ENCODE data around the gene KIAA1217. TPM values are rescaled to one million over a fixed set of nuclear protein-coding genes. Genes with fewer than 3 reads are reported as not detected.

Gene KIAA1217
- total RNA-seq, 1 donor from 2014 or later = 13.0 TPM

DNA sequence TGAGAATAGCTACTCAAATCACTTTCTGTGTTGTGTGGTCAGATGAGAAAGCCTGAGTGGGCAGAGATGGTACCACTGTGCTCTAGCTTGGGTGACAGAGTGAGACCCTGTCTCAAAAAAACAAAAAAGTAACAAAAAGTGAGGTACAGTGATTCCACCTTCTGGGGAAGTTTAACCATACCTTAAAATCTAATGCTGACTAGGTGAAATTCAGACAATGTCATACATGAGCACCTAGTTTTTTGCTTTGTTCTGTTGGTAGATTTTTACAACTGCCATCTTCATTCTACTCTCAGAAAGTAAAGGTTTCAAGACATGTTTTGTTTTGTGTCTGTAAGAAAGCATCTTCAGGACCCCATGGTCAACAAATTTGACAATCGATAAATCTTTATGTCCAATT, 370.5 kb downstream of the KIAA1217 start:
- no peak overlapping the region for H3K27ac ChIP-seq
- no peak overlapping the region for H3K4me3 ChIP-seq
- intact Hi-C loops (cut with DNase I) = no loop called here
- H3K9me3 ChIP-seq = no peaks in the 10 kb centered on the region
- no peaks in the 10 kb centered on the region for H3K4me1 ChIP-seq
- TF ChIP-seq, protein P1, sequence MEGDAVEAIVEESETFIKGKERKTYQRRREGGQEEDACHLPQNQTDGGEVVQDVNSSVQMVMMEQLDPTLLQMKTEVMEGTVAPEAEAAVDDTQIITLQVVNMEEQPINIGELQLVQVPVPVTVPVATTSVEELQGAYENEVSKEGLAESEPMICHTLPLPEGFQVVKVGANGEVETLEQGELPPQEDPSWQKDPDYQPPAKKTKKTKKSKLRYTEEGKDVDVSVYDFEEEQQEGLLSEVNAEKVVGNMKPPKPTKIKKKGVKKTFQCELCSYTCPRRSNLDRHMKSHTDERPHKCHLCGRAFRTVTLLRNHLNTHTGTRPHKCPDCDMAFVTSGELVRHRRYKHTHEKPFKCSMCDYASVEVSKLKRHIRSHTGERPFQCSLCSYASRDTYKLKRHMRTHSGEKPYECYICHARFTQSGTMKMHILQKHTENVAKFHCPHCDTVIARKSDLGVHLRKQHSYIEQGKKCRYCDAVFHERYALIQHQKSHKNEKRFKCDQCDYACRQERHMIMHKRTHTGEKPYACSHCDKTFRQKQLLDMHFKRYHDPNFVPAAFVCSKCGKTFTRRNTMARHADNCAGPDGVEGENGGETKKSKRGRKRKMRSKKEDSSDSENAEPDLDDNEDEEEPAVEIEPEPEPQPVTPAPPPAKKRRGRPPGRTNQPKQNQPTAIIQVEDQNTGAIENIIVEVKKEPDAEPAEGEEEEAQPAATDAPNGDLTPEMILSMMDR (IDR thresholded peaks at IDR 0.05) = no peak
- no peak for DNase-seq (ENCODE audit: low spot score in 2 of 2)
- H3K27me3 ChIP-seq = no peaks in the 10 kb centered on the region
- peaks cover 0 to 12% of the 10 kb centered on the region in 2 donors for H3K36me3 ChIP-seq

DNA sequence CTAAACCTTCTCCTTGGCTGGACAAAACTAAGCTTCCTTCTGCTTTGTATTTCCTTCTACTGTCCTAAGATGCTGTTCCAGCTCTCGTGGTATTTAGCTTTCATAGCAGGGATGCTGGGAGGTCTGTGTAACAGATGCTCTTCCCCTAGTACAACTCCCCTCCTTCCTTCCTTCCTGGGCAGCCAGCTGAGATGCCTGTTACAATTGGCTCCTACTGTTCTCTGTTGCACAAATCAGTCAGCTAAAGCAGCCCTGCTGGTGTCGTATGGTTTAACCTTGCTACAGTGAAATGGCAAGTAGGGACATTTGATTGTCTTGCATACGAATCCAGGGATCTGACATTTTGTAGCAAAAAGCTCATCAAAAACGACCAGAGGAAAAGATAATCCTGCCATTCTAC, 371.0 kb downstream of the KIAA1217 start:
- H3K36me3 ChIP-seq = peaks cover 0 to 15% of the 10 kb centered on the region in 2 donors
- no peak overlapping the region for H3K4me3 ChIP-seq
- no peak for DNase-seq (ENCODE audit: low spot score in 2 of 2)
- TF ChIP-seq, protein P1 (IDR thresholded peaks at IDR 0.05) = no peak
- no peak overlapping the region for H3K27ac ChIP-seq
- no peaks in the 10 kb centered on the region for H3K27me3 ChIP-seq
- no peaks in the 10 kb centered on the region for H3K9me3 ChIP-seq
- intact Hi-C loops (cut with DNase I) = no loop called here
- no peaks in the 10 kb centered on the region for H3K4me1 ChIP-seq

DNA sequence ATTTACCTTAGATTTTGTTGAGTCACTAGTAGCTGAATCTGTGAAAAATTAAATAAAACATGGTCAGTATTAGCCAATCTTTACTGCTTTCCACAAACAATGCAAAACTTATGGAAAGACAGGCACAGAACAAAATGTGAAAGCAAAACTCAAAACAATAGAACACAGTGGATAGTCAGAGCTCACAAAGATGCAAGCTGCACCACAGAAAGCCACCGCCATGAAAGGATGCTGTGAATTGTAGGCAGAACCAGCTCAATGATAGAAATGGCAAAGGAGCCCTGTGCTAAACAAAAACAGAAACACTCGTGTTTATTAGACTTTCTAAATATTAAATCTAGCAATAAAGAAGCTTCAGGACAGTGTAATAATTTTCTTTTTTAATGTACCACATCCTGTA, 380.3 kb downstream of the KIAA1217 start:
- TF ChIP-seq, protein P1 (IDR thresholded peaks at IDR 0.05) = no peak
- Histone ChIP-seq H3K27me3 (no peaks in the 10 kb centered on the region), H3K36me3 (peaks cover 63 to 93% of the 10 kb centered on the region in 2 donors), H3K9me3 (no peaks in the 10 kb centered on the region), H3K4me1 (no peaks in the 10 kb centered on the region), H3K27ac (no peak overlapping the region), H3K4me3 (no peak overlapping the region)
- DNase-seq (ENCODE audit: low spot score in 2 of 2) = no peak
- intact Hi-C loops (cut with DNase I) = no loop called here

DNA sequence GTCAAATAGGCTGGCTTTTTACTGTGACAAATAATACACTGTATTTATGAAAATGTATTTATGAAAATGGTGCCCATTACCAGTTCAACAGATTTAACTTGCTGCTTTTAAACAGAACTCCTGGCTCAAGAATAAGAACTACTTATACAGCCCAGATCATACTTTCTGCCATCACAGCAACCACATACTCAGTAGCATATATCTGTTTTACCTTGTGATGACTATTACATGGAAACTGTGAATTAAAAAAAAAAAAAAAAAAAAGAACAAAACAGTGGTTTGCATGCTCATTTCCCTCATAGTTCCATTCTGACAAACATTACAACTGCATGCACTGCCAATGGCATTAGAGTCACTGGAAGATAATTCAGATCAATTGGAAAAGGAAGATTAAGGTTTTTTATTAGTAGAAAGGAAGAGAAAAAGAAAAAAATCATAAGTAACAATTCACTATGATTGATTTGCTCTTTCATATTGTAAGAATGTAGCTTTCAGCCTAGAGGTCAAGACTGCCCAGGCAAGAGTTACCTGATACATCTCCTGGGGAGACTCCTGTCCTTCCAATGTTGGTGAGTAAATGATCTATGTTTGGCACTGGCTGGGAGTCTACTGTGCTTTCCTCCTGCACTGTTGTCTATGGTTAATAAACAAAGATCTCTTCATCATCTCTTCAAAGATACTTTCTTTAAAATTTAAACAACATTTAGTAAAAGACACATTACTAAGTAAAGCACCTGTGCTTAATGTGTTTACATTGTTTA, 381.9 kb downstream of the KIAA1217 start:
- no peak for DNase-seq (ENCODE audit: low spot score in 2 of 2)
- no peaks in the 10 kb centered on the region for H3K4me1 ChIP-seq
- H3K9me3 ChIP-seq = no peaks in the 10 kb centered on the region
- H3K27me3 ChIP-seq = no peaks in the 10 kb centered on the region
- peaks cover 65 to 98% of the 10 kb centered on the region in 2 donors for H3K36me3 ChIP-seq
- TF ChIP-seq, protein P1 (IDR thresholded peaks at IDR 0.05) = no peak
- H3K4me3 ChIP-seq = no peak overlapping the region
- no peak overlapping the region for H3K27ac ChIP-seq
- intact Hi-C loops (cut with DNase I) = no loop called here

DNA sequence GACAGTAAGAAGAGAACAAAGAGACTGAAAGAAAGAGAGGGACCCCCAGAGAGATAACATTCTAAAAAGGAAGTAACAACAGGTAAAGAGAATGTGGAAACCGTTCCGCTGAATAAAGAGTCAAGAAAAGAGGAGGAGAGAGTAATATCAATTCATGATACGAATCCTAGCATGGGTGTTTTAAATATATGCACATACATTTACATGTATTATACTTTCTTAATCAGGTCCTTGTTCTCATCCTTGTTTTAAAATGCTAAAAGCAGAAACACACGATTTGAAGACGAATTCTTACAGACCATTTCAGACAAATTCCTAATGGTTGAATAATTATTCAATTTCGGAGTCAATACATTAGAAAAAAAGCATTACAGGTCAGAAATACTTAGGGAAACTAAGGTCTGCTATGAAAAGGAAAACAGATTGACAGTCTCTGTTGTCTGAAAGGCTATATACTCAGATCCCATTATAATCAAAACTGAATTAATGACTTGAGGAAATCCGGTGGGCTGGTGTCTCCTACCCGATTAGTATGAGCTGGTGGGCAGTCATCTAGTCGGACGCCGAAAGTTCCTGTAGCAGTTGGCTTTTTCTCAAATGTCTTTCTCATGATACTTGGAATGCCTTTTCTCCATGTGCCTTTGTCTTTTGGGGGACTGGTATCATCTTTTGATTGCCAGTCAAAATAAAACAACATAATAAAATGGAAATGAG, 387.4 kb downstream of the KIAA1217 start:
- intact Hi-C loops (cut with DNase I) = no loop called here
- H3K9me3 ChIP-seq = no peaks in the 10 kb centered on the region
- H3K36me3 ChIP-seq = peaks cover 76 to 97% of the 10 kb centered on the region in 2 donors
- H3K27ac ChIP-seq = no peak overlapping the region
- no peaks in the 10 kb centered on the region for H3K4me1 ChIP-seq
- no peak for DNase-seq (ENCODE audit: low spot score in 2 of 2)
- TF ChIP-seq, protein P1 (IDR thresholded peaks at IDR 0.05) = no peak
- no peak overlapping the region for H3K4me3 ChIP-seq
- no peaks in the 10 kb centered on the region for H3K27me3 ChIP-seq
